A204.1 (cell line): Measurements from ENCODE around the gene BNIP1.

ENCODE experiments used
- FAIRE-seq: peaks from 2 replicates; lab custom pipeline; 2012; peaks lifted over from hg19 to GRCh38; lab: Jason Lieb, UNC

The BNIP1 gene

GRCh38 chr5:173213236-173213933, 69.1 kb downstream of the BNIP1 start:
- FAIRE-seq: no peak
